Vagina (tissue), 2 donors: ENCODE data around the gene KCNK17.

Experiments used
- POLR2A ChIP-seq, 2 donors: fragments of 450-650 bp; IDR thresholded peaks; one replicate each; pipeline ENCODE4 v1.6.1; 2017; ENCODE audit warnings: antibody characterized with exemption in 2 of 2, mild to moderate bottlenecking in 2 of 2, moderate library complexity in 2 of 2
- POLR2AphosphoS5 ChIP-seq, 2 donors: sonication (generic); formaldehyde crosslinking; IDR thresholded peaks; one replicate each; pipeline ENCODE4 v1.9.0; 2017; ENCODE audit warnings: antibody characterized with exemption in 2 of 2, mild to moderate bottlenecking in 2 of 2, low read depth in 1 of 2; ENCODE audit not compliant: insufficient read depth in 1 of 2
- TF ChIP-seq, protein P1 (sequence below), 3 experiments: fragments of 450-650 bp in 2 of 3; fragments of 200-600 bp in 1 of 3; sonication (generic) in 1 of 3; IDR thresholded peaks; one replicate each; pipeline ENCODE4 v1.5.1; 2017 to 2019; ENCODE audit warnings: antibody characterized with exemption in 3 of 3, mild to moderate bottlenecking in 2 of 3, moderate library complexity in 2 of 3

DNA sequence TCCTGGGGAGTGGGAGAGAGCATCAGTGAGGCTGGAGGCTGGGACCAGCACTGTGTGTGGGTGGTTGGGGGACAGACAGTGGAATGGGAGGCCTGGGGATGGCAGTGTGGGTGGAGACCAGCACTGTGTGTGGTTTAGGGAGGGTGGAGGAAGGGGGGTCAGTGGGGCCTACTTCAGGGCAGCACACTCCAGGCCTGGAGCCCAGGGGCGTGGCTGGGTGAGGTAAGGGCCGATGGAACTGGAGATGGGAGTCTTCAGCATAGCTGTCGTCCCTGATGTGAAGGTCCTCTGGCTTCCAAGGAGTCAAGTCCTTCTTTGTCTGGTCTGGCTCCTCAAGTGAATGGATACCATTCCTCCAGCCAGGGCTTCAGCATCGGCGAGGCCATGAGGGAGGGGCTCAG, 18.6 kb downstream of the KCNK17 start:
- TF ChIP-seq, protein P1, sequence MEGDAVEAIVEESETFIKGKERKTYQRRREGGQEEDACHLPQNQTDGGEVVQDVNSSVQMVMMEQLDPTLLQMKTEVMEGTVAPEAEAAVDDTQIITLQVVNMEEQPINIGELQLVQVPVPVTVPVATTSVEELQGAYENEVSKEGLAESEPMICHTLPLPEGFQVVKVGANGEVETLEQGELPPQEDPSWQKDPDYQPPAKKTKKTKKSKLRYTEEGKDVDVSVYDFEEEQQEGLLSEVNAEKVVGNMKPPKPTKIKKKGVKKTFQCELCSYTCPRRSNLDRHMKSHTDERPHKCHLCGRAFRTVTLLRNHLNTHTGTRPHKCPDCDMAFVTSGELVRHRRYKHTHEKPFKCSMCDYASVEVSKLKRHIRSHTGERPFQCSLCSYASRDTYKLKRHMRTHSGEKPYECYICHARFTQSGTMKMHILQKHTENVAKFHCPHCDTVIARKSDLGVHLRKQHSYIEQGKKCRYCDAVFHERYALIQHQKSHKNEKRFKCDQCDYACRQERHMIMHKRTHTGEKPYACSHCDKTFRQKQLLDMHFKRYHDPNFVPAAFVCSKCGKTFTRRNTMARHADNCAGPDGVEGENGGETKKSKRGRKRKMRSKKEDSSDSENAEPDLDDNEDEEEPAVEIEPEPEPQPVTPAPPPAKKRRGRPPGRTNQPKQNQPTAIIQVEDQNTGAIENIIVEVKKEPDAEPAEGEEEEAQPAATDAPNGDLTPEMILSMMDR (IDR thresholded peaks at IDR 0.05) = no peak
- TF ChIP-seq POLR2A (IDR thresholded peaks at IDR 0.05) (no peak), POLR2AphosphoS5 (IDR thresholded peaks at IDR 0.05; ENCODE audit: insufficient read depth in 1 of 2, low read depth in 1 of 2) (no peak)
